Neuronal stem cell (in vitro differentiated cells): ENCODE data around the gene PRKACA.
A peak's percentile ranks its signal among the peaks of the same experiment; 100 is the strongest.

ENCODE experiments used
- DNase-seq: peaks from one replicate; pipeline ENCODE4 v3.0.0-alpha.2; 2013; ENCODE audit warnings: low spot score
- H2AFZ ChIP-seq: one replicate; pipeline ENCODE4 v1.6.1; 2013; ENCODE audit warnings: mild to moderate bottlenecking, low read length, inconsistent platforms
- H2AK5ac ChIP-seq: 2 replicates; pipeline ENCODE4 v1.6.1; 2013; ENCODE audit warnings: low read depth, mild to moderate bottlenecking, inconsistent platforms, low read length, moderate library complexity, mixed read lengths
- H2BK120ac ChIP-seq: 2 replicates; pipeline ENCODE4 v1.6.1; 2013; ENCODE audit warnings: low read depth, mild to moderate bottlenecking, inconsistent platforms, low read length, moderate library complexity, mixed read lengths
- H2BK12ac ChIP-seq: one replicate; pipeline ENCODE4 v1.6.1; 2013; ENCODE audit warnings: low read length, inconsistent platforms
- H2BK15ac ChIP-seq: 2 replicates; pipeline ENCODE4 v1.6.1; 2013; ENCODE audit warnings: mild to moderate bottlenecking, low read length, inconsistent platforms, mixed read lengths
- H2BK5ac ChIP-seq: one replicate; pipeline ENCODE4 v1.6.1; 2013; ENCODE audit warnings: inconsistent platforms, mild to moderate bottlenecking, low read length, moderate library complexity
- H3K14ac ChIP-seq: one replicate; pipeline ENCODE4 v1.6.1; 2013; ENCODE audit warnings: low read length, inconsistent platforms
- H3K18ac ChIP-seq: 2 replicates; pipeline ENCODE4 v1.6.1; 2013; ENCODE audit warnings: low read length, inconsistent platforms
- H3K23ac ChIP-seq: 2 replicates; pipeline ENCODE4 v1.6.1; 2013; ENCODE audit warnings: low read depth, mild to moderate bottlenecking, mixed read lengths, low read length, inconsistent platforms; ENCODE audit not compliant: poor library complexity
- H3K27ac ChIP-seq: replicated peaks from 3 replicates; pipeline ENCODE4 v1.5.1; 2013; ENCODE audit warnings: low read length, inconsistent platforms
- H3K27me3 ChIP-seq, 3 experiments: 2 replicates each; pipeline ENCODE4 v1.6.1; 2013; ENCODE audit warnings: low read length in 3 of 3, mild to moderate bottlenecking in 2 of 3, inconsistent platforms in 1 of 3, low read depth in 1 of 3, mixed read lengths in 1 of 3, moderate library complexity in 1 of 3; ENCODE audit not compliant: control insufficient read depth in 3 of 3, insufficient read depth in 3 of 3
- H3K36me3 ChIP-seq, 2 donors: replicated peaks in 1 of 2; 2 replicates each; pipeline ENCODE4 v1.6.1; 2013; ENCODE audit warnings: low read length in 2 of 2; ENCODE audit not compliant: control insufficient read depth in 2 of 2, insufficient read depth in 2 of 2
- H3K4ac ChIP-seq: 2 replicates; pipeline ENCODE4 v1.6.1; 2013; ENCODE audit warnings: inconsistent platforms, mild to moderate bottlenecking, low read length, moderate library complexity
- H3K4me1 ChIP-seq, 2 donors: 1 replicate in 1 of 2; 2 replicates in 1 of 2; pipeline ENCODE4 v1.6.1; 2013; ENCODE audit warnings: low read length in 2 of 2, low read depth in 1 of 2; ENCODE audit not compliant: control insufficient read depth in 2 of 2, insufficient read depth in 1 of 2
- H3K4me2 ChIP-seq: one replicate; pipeline ENCODE4 v1.6.1; 2013; ENCODE audit warnings: mild to moderate bottlenecking, low read length, inconsistent platforms; ENCODE audit not compliant: insufficient read depth, poor library complexity, severe bottlenecking
- H3K4me3 ChIP-seq, 2 donors: 2 replicates each; pipeline ENCODE4 v1.5.1; 2013; ENCODE audit warnings: low read length in 2 of 2, mild to moderate bottlenecking in 2 of 2, inconsistent platforms in 1 of 2, moderate library complexity in 1 of 2
- H3K79me1 ChIP-seq: one replicate; pipeline ENCODE4 v1.6.1; 2013; ENCODE audit warnings: low read depth, mild to moderate bottlenecking, inconsistent platforms, low read length, moderate library complexity
- H3K9ac ChIP-seq: one replicate; pipeline ENCODE4 v1.6.1; 2013; ENCODE audit warnings: mild to moderate bottlenecking, low read depth, low read length, inconsistent platforms; ENCODE audit not compliant: poor library complexity
- H3K9me3 ChIP-seq, 2 donors: replicated peaks in 1 of 2; 2 replicates each; pipeline versions ENCODE3 to v1.6.1; 2013; ENCODE audit warnings: low read length in 2 of 2, mild to moderate bottlenecking in 2 of 2, inconsistent platforms in 1 of 2, low read depth in 1 of 2, mixed read lengths in 1 of 2, moderate library complexity in 1 of 2; ENCODE audit not compliant: control insufficient read depth in 2 of 2, insufficient read depth in 1 of 2
- H4K8ac ChIP-seq: one replicate; pipeline ENCODE4 v1.6.1; 2013; ENCODE audit warnings: low read depth, mild to moderate bottlenecking, inconsistent platforms, low read length, moderate library complexity
- H4K91ac ChIP-seq: one replicate; pipeline ENCODE4 v1.6.1; 2013; ENCODE audit warnings: low read length, low read depth, mild to moderate bottlenecking, inconsistent platforms; ENCODE audit not compliant: poor library complexity
- WGBS, 2 donors: extraction: QIAGEN DNeasy Blood & Tissue Kit; methylation state at CpG; one replicate each; pipeline ENCODE4 v1.1.7; 2013; ENCODE audit warnings: missing lambda C conversion rate in 2 of 2, mixed read lengths in 1 of 2; ENCODE audit not compliant: insufficient read length in 2 of 2, insufficient replicate concordance in 1 of 2; ENCODE audit errors: extremely low coverage in 2 of 2; 5-methylcytosine and 5-hydroxymethylcytosine counted together

PRKACA gene

DNA sequence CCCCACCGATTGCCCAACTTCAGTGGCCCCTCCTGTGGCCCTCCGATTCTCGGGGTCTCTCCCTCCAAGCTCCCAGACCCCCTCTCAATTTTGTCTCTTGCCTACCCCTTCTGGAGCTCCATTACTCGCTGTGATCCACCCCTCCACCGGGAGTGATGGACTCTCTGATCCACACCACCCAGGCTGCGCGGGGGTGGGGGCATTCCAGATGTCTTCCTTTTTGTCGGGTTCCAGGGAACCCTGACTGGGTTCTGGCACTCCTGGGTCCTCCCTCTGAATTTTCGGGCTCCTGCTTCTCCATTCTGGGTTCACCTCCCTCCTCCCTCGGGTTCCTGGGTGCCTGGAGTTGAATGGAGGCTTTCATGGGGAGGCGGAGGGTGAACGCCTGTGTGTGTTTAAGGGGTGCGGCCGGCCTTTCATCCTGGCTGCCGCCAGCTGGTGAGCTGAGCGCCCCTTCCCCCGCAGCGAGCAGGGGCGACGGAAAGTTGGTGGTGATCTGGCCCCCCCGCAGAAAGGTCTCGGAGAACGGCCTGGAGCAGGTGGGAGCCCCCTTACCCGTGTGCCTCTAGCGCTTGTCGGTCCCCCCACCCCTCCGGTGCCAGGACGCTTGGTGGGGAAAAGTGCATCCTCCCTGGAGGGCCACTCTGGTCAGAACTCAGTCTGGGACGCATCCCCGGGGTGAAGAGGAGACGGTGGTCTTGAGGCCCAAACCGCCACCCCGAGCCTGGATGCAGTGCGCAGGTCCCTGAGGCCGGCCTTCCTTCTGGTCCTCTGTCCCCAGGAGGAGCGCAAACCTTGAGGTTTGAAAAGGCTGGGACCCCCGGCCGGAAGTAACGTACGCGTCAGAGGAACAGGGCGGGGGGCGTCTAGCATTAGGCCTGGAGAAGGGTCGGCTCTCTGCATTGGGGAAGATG, 43.4 kb downstream of the PRKACA start:
- H3K27ac ChIP-seq, result no peak overlapping the region

DNA sequence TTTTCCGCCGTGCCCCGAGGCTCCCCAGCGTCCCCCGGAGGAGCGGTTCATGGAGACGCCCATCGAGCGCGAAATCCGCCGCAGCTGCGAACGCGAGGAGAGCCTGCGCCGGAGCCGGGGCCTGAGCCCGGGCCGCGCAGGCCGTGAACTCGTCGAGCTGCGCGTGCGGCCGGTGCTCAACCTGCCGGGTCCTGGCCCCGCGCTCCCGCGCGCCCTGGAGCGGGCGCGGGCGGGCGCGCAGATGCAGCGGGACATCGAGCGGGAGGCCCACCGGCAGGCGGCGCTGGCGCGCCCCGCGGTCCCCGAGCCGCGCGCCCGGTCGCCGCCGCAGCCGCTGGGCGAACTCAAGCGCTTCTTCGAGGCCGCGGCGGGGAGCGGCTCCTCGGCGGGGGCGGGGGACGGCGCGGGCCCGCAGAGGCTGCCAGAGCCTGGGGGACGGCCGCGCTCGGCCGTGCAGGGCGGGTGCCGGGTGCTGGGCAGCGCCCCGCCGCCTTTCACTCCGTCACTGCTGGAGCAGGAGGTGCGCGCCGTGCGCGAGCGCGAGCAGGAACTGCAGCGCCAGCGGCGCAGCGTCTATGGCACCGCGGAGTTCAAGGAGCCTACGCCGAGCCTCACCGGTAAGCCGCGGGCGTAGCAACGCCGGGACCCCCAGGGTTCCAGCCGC, 44.2 kb downstream of the PRKACA start:
- no peak overlapping the region for H4K91ac ChIP-seq
- H3K36me3 ChIP-seq, result no peaks in the 10 kb centered on the region
- H2BK120ac ChIP-seq, result no peak overlapping the region
- H3K4me3 ChIP-seq, result peak overlapping the region; percentile 83 to 91
- H3K4ac ChIP-seq, result no peak overlapping the region
- H3K4me1 ChIP-seq, result peaks cover 11 to 14% of the 10 kb centered on the region in 2 donors
- no peak overlapping the region for H3K27ac ChIP-seq
- peak overlapping the region; percentile 95 for H3K18ac ChIP-seq
- no peak overlapping the region for H4K8ac ChIP-seq
- H3K14ac ChIP-seq, result peak overlapping the region; percentile 82
- H2BK5ac ChIP-seq, result peak overlapping the region; percentile 53
- H3K23ac ChIP-seq, result peak overlapping the region; percentile 91
- no CpG with 5 or more reads among the region's 106 CpGs for WGBS, 2 donors
- peak overlapping the region; percentile 79 for H2AK5ac ChIP-seq
- DNase-seq, result peak; percentile 75
- peak overlapping the region; percentile 63 for H2BK12ac ChIP-seq
- H3K9ac ChIP-seq, result peak overlapping the region; percentile 88
- peak overlapping the region; percentile 91 for H2BK15ac ChIP-seq
- H3K27me3 ChIP-seq, result peaks cover 0 to 36% (median 9%) of the 10 kb centered on the region in 3 experiments
- no peaks in the 10 kb centered on the region for H3K9me3 ChIP-seq
- peak overlapping the region; percentile 89 for H3K4me2 ChIP-seq
- H2AFZ ChIP-seq, result peak overlapping the region; percentile 95
- no peaks in the 10 kb centered on the region for H3K79me1 ChIP-seq

More for the DNA sequence above, 43.4 kb downstream of the PRKACA start:
- H3K9ac ChIP-seq, result peak overlapping the region; percentile 78
- peak; percentile 33 for DNase-seq
- peak overlapping the region; percentile 90 for H3K23ac ChIP-seq
- peak overlapping the region; percentile 53 for H2BK5ac ChIP-seq
- H3K14ac ChIP-seq, result no peak overlapping the region
- no peak overlapping the region for H4K91ac ChIP-seq
- H3K4me1 ChIP-seq, result peaks cover 11 to 14% of the 10 kb centered on the region in 2 donors
- peak overlapping the region; percentile 92 for H3K18ac ChIP-seq
- H4K8ac ChIP-seq, result no peak overlapping the region
- no peaks in the 10 kb centered on the region for H3K9me3 ChIP-seq
- peak overlapping the region; percentile 38 for H3K4ac ChIP-seq
- no peak overlapping the region for H2BK120ac ChIP-seq
- peak overlapping the region; percentile 91 for H2BK15ac ChIP-seq
- H3K4me3 ChIP-seq, result peak overlapping the region; percentile 83 to 91
- peak overlapping the region; percentile 89 for H3K4me2 ChIP-seq
- H3K36me3 ChIP-seq, result no peaks in the 10 kb centered on the region
- peak overlapping the region; percentile 60 for H2AK5ac ChIP-seq
- H3K27me3 ChIP-seq, result peaks cover 0 to 36% (median 9%) of the 10 kb centered on the region in 3 experiments
- H2BK12ac ChIP-seq, result peak overlapping the region; percentile 58
- H2AFZ ChIP-seq, result peak overlapping the region; percentile 95
- H3K79me1 ChIP-seq, result no peaks in the 10 kb centered on the region
- WGBS, 2 donors, result no CpG with 5 or more reads among the region's 44 CpGs

DNA sequence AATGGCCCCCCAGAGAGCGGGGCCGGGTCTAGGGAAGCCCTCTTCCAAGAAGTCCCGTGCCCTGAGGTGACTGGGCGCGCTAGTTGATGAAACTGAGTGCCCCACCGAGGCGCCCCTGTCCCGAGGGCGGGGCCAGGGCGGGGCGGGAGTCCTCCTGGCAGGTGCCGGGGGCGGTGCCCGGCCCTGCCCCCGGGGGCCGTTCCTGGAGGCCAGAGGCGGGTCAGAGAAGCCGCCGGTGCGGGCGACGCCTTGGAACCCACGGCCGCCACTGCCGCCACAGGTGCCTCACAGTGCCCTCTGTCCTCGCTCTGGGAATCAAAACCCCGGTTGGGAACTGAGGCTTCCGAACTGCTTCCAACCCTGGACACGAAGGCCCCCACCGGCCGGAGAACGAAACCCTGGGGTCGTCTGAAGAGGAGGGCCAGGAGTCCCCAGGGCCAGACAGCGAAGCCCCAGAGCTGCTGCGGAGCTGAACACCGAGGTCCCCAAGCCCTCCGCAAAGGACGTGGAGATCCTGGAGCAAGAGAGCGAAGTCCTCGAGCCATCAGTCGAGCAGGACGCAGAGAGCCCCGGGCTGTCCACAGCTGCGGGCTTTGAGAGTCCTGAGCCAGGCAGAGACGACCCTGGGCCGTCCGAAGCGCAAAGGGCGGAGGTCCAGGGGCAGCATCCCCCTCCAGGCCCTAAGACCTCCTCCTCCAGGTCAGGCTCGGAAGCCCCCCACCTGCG, 44.9 kb downstream of the PRKACA start, which contains the start of gene MISP3:
TSS of gene MISP3 (plus strand) at position 252 of the 726 bp plus-strand sequence. CDS start 524 bp downstream, outside the sequence.
- no peak within 1 kb of the TSS for H3K27ac ChIP-seq
- H3K27me3 ChIP-seq, result peaks cover 0 to 36% (median 9%) of the 10 kb centered on the region in 3 experiments
- H3K36me3 ChIP-seq, result no peaks in the 10 kb centered on the region
- no peak within 1 kb of the TSS for H2BK120ac ChIP-seq
- peak within 1 kb of the TSS; percentile 79 for H2AK5ac ChIP-seq
- WGBS, 2 donors, result no CpG with 5 or more reads among the region's 51 CpGs
- H3K14ac ChIP-seq, result peak within 1 kb of the TSS; percentile 82
- peak within 1 kb of the TSS; percentile 53 for H2BK5ac ChIP-seq
- H3K18ac ChIP-seq, result peak within 1 kb of the TSS; percentile 95
- H4K91ac ChIP-seq, result no peak within 1 kb of the TSS
- peak within 1 kb of the TSS; percentile 83 to 91 for H3K4me3 ChIP-seq
- H3K4me1 ChIP-seq, result peaks cover 11 to 14% of the 10 kb centered on the region in 2 donors
- H4K8ac ChIP-seq, result no peak within 1 kb of the TSS
- peak within 1 kb of the TSS; percentile 89 for H3K4me2 ChIP-seq
- peak within 1 kb of the TSS; percentile 63 for H2BK12ac ChIP-seq
- H3K79me1 ChIP-seq, result no peaks in the 10 kb centered on the region
- H3K4ac ChIP-seq, result no peak within 1 kb of the TSS
- DNase-seq, result no peak
- peak within 1 kb of the TSS; percentile 91 for H3K23ac ChIP-seq
- H2BK15ac ChIP-seq, result peak within 1 kb of the TSS; percentile 91
- peak within 1 kb of the TSS; percentile 88 for H3K9ac ChIP-seq
- H2AFZ ChIP-seq, result peak within 1 kb of the TSS; percentile 95
- H3K9me3 ChIP-seq, result no peaks in the 10 kb centered on the region
